ENCODE measurements around the gene SYNPO. TPM values are rescaled to one million over a fixed set of nuclear protein-coding genes. Genes with fewer than 3 reads are reported as not detected.

The SYNPO gene
- polyA plus RNA-seq, 2 of the 4 experiments (the other 2 are of a cell fraction) = 13.7 to 33.9 TPM

- TF ChIP-seq HMGXB4 (CRISPR knock-in tag; IDR thresholded peaks at IDR 0.05; ENCODE audit: borderline replicate concordance) = no peak
- no peak for TF ChIP-seq POLR2AphosphoS2 (conservative IDR thresholded peaks at IDR 0.05; ENCODE audit: low read length)
- TF ChIP-seq NFE2L2 (conservative IDR thresholded peaks at IDR 0.05; ENCODE audit: low read length) = no peak
- TF ChIP-seq POLR2A (IDR thresholded peaks at IDR 0.05; ENCODE audit: low read length) = no peak; the same call in 1 of the 2 replicates
- no peak for TF ChIP-seq EHF (CRISPR knock-in tag; IDR thresholded peaks at IDR 0.05)
- peak; percentile 16 for TF ChIP-seq MAX (IDR thresholded peaks at IDR 0.05)
- peak; percentile 72 for TF ChIP-seq GATA3 (IDR thresholded peaks at IDR 0.05; ENCODE audit: borderline replicate concordance)
- no peak for TF ChIP-seq ZNF302 (CRISPR knock-in tag; IDR thresholded peaks at IDR 0.05)
- TF ChIP-seq FOSB (CRISPR knock-in tag; IDR thresholded peaks at IDR 0.05) = no peak
- TF ChIP-seq NR3C1 (IDR thresholded peaks at IDR 0.05) = no peak
- no peak for TF ChIP-seq TP53 (CRISPR knock-in tag; IDR thresholded peaks at IDR 0.05)
- no peak for TF ChIP-seq KDM5A (IDR thresholded peaks at IDR 0.05)
- TF ChIP-seq TFCP2L1 (CRISPR knock-in tag; IDR thresholded peaks at IDR 0.05) = 0 out of 2 replicates have a peak, but pooled peaks have one; percentile 65
- TF ChIP-seq RNF2 (IDR thresholded peaks at IDR 0.05; ENCODE audit: borderline replicate concordance, low read depth) = no peak
- TF ChIP-seq JUNB (IDR thresholded peaks at IDR 0.05) = peak; percentile 4; the same call in 1 of the 2 replicates
- no peak for TF ChIP-seq CBX2 (IDR thresholded peaks at IDR 0.05; ENCODE audit: borderline replicate concordance, low read depth)
- no peak for TF ChIP-seq HDAC2 (IDR thresholded peaks at IDR 0.05)
- no peak for TF ChIP-seq ZC3H11A (IDR thresholded peaks at IDR 0.05)
- TF ChIP-seq CTCF (IDR thresholded peaks at IDR 0.05) = no peak
- TF ChIP-seq NPAS2 (CRISPR knock-in tag; IDR thresholded peaks at IDR 0.05; ENCODE audit: borderline replicate concordance) = no peak
- no peak for TF ChIP-seq RCOR1 (IDR thresholded peaks at IDR 0.05; ENCODE audit: low read depth, low read length)
- no peak for TF ChIP-seq SMC3 (IDR thresholded peaks at IDR 0.05)
These were observed 628 bp downstream of the SYNPO start (continued) for GRCh38 chr5:150641006-150641570.

- no peak for TF ChIP-seq JUNB (IDR thresholded peaks at IDR 0.05)
- WGBS (ENCODE audit: missing lambda C conversion rate) = 5% methylated on average over 5 of the region's 5 CpGs
- FAIRE-seq = no peak
- H3K4me2 ChIP-seq = peak overlapping the region; percentile 93
- ChIA-PET CTCF (interaction anchor here (0.7 to 10.6 kb wide), 8 partner anchors 12 to 192 kb away, joined by 3 to 143 read pairs (median 4); partner anchors contain the start of genes MYOZ3, RBM22 and SMIM3), POLR2A (interaction anchor here (0.6 to 3.0 kb wide), 3 partner anchors 11 to 59 kb away, joined by 4 to 13 read pairs (median 12); partner anchors contain the start of gene RBM22)
- H3K4me3 ChIP-seq = peak overlapping the region; percentile 54
- H3K4me1 ChIP-seq = peaks cover 80% of the 10 kb centered on the region
- no peak for DNase-seq (ENCODE audit: low read depth in 1 of 2, low spot score in 1 of 2)
- ATAC-seq = peak in 1 of 2 experiments; percentile 0; a peak in 1 of 6 replicates
- no peaks in the 10 kb centered on the region for H3K9me3 ChIP-seq
- H3K27ac ChIP-seq = peak overlapping the region; percentile 95 to 96
These were observed 1.5 kb downstream of the SYNPO start for GRCh38 chr5:150641824-150642566.
